Heart right ventricle (tissue), 16 donors: ENCODE data around the gene BRMS1. TPM values are rescaled to one million over a fixed set of nuclear protein-coding genes. Genes with fewer than 3 reads are reported as not detected.

ENCODE experiments used
- ATAC-seq, 8 donors: fragments of 200-7000 bp; cut with Tn5 transposase; one replicate each; pipeline ENCODE4 v1.9.1; 2020; ENCODE audit warnings: mild to moderate bottlenecking in 8 of 8, moderate library complexity in 8 of 8, moderate number of reproducible peaks in 1 of 8
- DNase-seq, 2 donors: peaks; one replicate each; pipeline ENCODE4 v3.0.0-alpha.2; 2020
- H3K27ac ChIP-seq, 10 donors: fragments of 200-600 bp; sonication (generic) in 2 of 10; one replicate each; pipeline versions ENCODE4 v1.5.0 to v1.8.0; 2020 to 2022; ENCODE audit warnings: mild to moderate bottlenecking in 3 of 10
- H3K27me3 ChIP-seq, 7 donors: fragments of 200-600 bp; one replicate each; pipeline ENCODE4 v1.8.0; 2021 to 2022; ENCODE audit warnings: mild to moderate bottlenecking in 2 of 7
- H3K36me3 ChIP-seq, 9 donors: fragments of 200-600 bp; sonication (generic) in 1 of 9; one replicate each; pipeline versions ENCODE4 v1.5.0 to v1.8.0; 2020 to 2022; ENCODE audit warnings: mild to moderate bottlenecking in 2 of 9
- H3K4me1 ChIP-seq, 9 donors: fragments of 200-600 bp; sonication (generic) in 1 of 9; one replicate each; pipeline versions ENCODE4 v1.5.0 to v1.8.0; 2020 to 2022; ENCODE audit warnings: mild to moderate bottlenecking in 4 of 9
- H3K4me3 ChIP-seq, 10 donors: fragments of 200-600 bp; sonication (generic) in 2 of 10; one replicate each; pipeline versions ENCODE4 v1.5.0 to v1.8.0; 2020 to 2022; ENCODE audit warnings: mild to moderate bottlenecking in 7 of 10, moderate library complexity in 2 of 10
- H3K9me3 ChIP-seq, 11 donors: fragments of 200-600 bp in 10 of 11; sonication (generic) in 2 of 11; one replicate each; pipeline versions ENCODE4 v1.5.0 to v1.8.0; 2013 to 2022; ENCODE audit warnings: mild to moderate bottlenecking in 2 of 11, control low read depth in 1 of 11, moderate library complexity in 1 of 11
- WGBS, 2 donors: extraction: QIAGEN DNeasy Blood & Tissue Kit; methylation state at CpG; one replicate each; pipeline ENCODE4 v1.1.7; 2013; ENCODE audit warnings: inconsistent platforms in 1 of 2; 5-methylcytosine and 5-hydroxymethylcytosine counted together
- intact Hi-C, 10 donors: fragments of 100-400 bp; cut with DNase I; formaldehyde crosslinking; loops; one replicate each; pipeline versions ENCODE4 v1.11.1 to v1.14.2; 2022
- polyA plus RNA-seq, 2 donors: library from polyadenylated mRNA; stranded (reverse); fragments of 200-250 nt; gene quantifications; one replicate each; pipeline ENCODE4 v1.2.3, GENCODE V29; 2013
- total RNA-seq, 10 donors: library from RNA; stranded (reverse); fragmentation: NEBNext Ultra II Directional in 3 of 10; extraction: Animal tissue kit (Norgen Biotek cat#: 25700) in 3 of 10; gene quantifications; one replicate each; pipeline versions ENCODE4 v1.2.1 to v1.2.4, GENCODE V29; 2021 to 2023
- TF ChIP-seq, protein P1 (sequence below), 9 donors: fragments of 200-600 bp; sonication (generic) in 2 of 9; IDR thresholded peaks; one replicate each; pipeline versions ENCODE4 v1.5.0 to v1.8.0; 2021 to 2022; ENCODE audit warnings: antibody characterized with exemption in 9 of 9, mild to moderate bottlenecking in 5 of 9, moderate library complexity in 1 of 9
- donor health status: Arrhythmogenic right ventricular cardiomyopathy.
- donor health status: ischemic (EF 13 %, LVEDD 7.1; RV severe dilation, severe dysfunction).
- donor health status: healthy with polysubstance abuse.
- donor health status: DM: no; HTN: yes; CAD: no.
- donor health status: DM: no; HTN: no; CAD: no.
- donor health status: ischemic (EF 25% LVEDD 6.9; RV normal size, moderate dysfunction).
- donor health status: ischemic (EF 25% LVEDD 5.7; RV mildly dilated, moderate dysfunction).
- donor health status: healthy.
- donor health status: DM: yes; HTN: yes; CAD: no.
- donor health status: Ischemic cardiomyopathy.
- donor health status: ischemic (EF 35%, LVEDD 5.7; RV mildly dilated, moderate dysfunction).
- donor health status: nonischemic (EF 11% LVEDD 7.7; RV severe dilation, severe dysfunction).
- donor health status: DM: yes; HTN: yes; CAD: no.
- donor health status: PGD.
- donor health status: ischemic (EF 29% LVEDD 5.4; RV normal size, mild dysfunction).
- donor health status: nonischemic (EF 23%, LVEDD 6.1; RV moderate dilation, normal function).

Gene BRMS1
- total and polyA plus RNA-seq, 12 donors = 10.6 to 73.9 (median 13.6) TPM

DNA sequence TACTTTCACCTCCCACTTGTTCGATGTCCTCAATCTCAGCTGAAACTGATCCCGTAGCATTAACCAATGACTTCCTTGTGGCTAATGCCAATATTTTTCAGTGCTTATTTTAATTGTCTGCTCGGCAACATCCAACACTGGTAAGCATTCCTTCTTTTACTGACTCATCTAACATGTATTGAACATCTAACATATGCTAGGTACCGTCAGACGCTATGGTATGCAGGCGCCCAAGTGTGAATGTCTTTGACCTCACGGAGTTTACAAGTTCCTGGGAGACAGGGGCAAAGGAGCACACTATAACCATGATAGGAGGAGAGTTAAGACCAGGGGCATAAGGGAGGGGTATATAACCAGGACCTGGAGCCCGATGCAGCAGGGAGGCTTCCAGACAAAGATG lies 1.7 kb downstream of the BRMS1 start:
- DNase-seq = no peak

DNA sequence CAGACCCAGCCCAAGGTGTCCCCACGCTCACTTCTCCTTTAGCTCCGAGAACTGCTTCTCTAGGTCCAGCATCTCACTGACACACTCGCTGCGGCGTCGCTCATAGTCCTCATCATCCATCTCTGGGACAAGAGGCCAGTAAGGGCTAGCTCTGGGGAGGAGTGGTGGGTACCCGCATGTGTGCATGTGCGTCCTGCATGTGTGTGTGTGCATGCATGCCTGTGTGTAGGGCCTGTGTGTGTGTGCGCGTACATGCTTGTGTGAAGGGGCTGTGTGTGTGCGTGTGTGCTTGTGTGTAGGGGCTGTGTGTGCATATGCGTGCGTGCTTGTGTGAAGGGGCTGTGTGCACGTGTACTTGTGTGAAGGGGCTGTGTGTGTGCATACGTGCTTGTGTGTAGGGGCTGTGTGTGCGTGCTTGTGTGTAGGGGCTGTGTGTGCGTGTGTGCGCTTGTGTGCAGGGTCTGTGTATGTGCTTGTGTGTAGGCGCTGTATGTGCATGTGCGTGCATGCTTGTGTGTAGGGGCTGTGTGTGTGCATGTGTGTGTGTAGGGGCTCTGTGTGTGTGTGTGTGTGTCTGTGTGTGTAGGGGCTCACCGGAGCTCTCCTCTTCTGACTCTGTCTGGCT lies 3.3 kb downstream of the BRMS1 start:
- intact Hi-C loops = loop anchor here in 1 of 10 donors (5.0 kb wide), 1 partner anchor 34 kb away; no protein-coding TSS in a partner anchor
- Histone ChIP-seq H3K27me3 (no peaks in the 10 kb centered on the region), H3K36me3 (peaks cover 2 to 63% (median 31%) of the 10 kb centered on the region in 9 donors), H3K27ac (no peak overlapping the region), H3K4me3 (no peak overlapping the region), H3K4me1 (peaks cover 15 to 41% (median 35%) of the 10 kb centered on the region in 9 donors), H3K9me3 (no peaks in the 10 kb centered on the region)
- ATAC-seq = no peak
- TF ChIP-seq, protein P1, sequence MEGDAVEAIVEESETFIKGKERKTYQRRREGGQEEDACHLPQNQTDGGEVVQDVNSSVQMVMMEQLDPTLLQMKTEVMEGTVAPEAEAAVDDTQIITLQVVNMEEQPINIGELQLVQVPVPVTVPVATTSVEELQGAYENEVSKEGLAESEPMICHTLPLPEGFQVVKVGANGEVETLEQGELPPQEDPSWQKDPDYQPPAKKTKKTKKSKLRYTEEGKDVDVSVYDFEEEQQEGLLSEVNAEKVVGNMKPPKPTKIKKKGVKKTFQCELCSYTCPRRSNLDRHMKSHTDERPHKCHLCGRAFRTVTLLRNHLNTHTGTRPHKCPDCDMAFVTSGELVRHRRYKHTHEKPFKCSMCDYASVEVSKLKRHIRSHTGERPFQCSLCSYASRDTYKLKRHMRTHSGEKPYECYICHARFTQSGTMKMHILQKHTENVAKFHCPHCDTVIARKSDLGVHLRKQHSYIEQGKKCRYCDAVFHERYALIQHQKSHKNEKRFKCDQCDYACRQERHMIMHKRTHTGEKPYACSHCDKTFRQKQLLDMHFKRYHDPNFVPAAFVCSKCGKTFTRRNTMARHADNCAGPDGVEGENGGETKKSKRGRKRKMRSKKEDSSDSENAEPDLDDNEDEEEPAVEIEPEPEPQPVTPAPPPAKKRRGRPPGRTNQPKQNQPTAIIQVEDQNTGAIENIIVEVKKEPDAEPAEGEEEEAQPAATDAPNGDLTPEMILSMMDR (IDR thresholded peaks at IDR 0.05) = no peak
- 94 to 95% methylated on average over 21 of the region's 21 CpGs for WGBS, 2 donors
- no peak for DNase-seq

More for the DNA sequence above, 1.7 kb downstream of the BRMS1 start:
- no peak for ATAC-seq
- Histone ChIP-seq H3K9me3 (no peaks in the 10 kb centered on the region), H3K4me1 (peaks cover 16 to 42% (median 38%) of the 10 kb centered on the region in 9 donors), H3K4me3 (no peak overlapping the region), H3K27me3 (peaks cover 0 to 5% (median 0%) of the 10 kb centered on the region in 7 donors), H3K36me3 (peaks cover 2 to 50% (median 31%) of the 10 kb centered on the region in 9 donors), H3K27ac (no peak overlapping the region)
- intact Hi-C loops = loop anchor here in 1 of 10 donors (5.0 kb wide), 1 partner anchor 36 kb away; no protein-coding TSS in a partner anchor
- 91 to 93% methylated on average over 8 of the region's 8 CpGs for WGBS, 2 donors
- TF ChIP-seq, protein P1 (IDR thresholded peaks at IDR 0.05) = no peak

DNA sequence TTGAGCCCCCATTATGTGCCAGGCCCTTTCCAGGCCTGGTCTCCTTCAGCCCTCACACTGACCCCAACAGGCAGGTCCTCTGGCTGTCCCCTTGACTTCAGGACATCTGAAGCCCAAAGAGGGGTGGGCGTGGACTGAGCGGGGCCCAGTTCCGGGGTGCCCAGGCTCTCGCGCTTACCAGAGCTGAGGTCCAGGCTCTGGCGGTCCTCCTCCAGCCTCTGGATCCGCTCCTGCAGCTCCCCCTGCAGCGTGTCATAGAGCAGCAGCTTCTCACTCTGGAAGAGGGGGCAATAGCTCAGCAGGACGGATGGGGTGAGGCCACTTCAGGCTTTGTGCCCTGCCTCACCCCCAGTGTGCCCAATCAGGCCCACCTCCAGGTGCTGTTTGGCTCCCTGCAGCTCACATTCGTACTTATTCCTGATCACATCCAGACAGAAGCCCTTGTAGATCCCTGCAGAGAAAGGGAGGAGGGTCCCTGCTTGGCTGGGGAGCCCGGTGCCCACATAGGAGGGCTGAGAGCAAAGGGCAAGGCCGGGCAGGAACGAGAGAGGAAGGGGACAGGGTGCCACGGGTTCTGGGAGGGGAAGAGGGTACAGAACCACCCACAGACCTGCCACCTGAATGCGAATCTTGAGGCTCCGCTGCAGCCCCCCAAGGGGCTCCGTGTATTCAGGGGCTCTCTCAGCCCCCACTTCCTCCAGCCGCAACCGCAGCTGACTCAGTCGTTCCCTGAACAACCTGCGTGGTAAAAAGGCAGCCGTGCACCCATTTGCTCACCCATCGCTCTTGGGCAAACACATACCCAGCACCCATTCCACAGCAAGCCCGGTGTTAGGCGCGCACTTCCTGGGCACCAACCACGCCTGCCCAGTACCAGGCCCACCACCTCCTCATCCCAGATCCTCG lies 4.1 kb downstream of the BRMS1 start:
- H3K27me3 ChIP-seq = no peaks in the 10 kb centered on the region
- H3K4me1 ChIP-seq = peaks cover 13 to 41% (median 35%) of the 10 kb centered on the region in 9 donors
- ATAC-seq (no peak), DNase-seq (no peak)
- TF ChIP-seq, protein P1 (IDR thresholded peaks at IDR 0.05) = no peak
- no peak overlapping the region for H3K4me3 ChIP-seq
- peaks cover 2 to 63% (median 31%) of the 10 kb centered on the region in 9 donors for H3K36me3 ChIP-seq
- 92 to 94% methylated on average over 28 of the region's 28 CpGs for WGBS, 2 donors
- H3K27ac ChIP-seq = no peak overlapping the region
- H3K9me3 ChIP-seq = no peaks in the 10 kb centered on the region
- intact Hi-C loops = loop anchor here in 1 of 10 donors (5.0 kb wide), 1 partner anchor 34 kb away; no protein-coding TSS in a partner anchor
